Activated CD8-positive, alpha-beta T cell treated with anti-CD3 and anti-CD28 coated beads for 36 hours (primary cell): Measurements from ENCODE around the gene OSM. TPM values are rescaled to one million over a fixed set of nuclear protein-coding genes. Genes with fewer than 3 reads are reported as not detected.
A peak's percentile ranks its signal among the peaks of the same experiment; 100 is the strongest.

Source experiments
- ATAC-seq: fragments of 200-7000 bp; cut with Tn5 transposase; one replicate; pipeline ENCODE4 v1.10.0; 2021; ENCODE audit warnings: mild to moderate bottlenecking, moderate library complexity
- CTCF ChIA-PET: fragments of 350-600 bp; sonication (Branson Sonifier 250); formaldehyde crosslinking; loops from one replicate; lab custom pipeline; 2021; ENCODE audit warnings: antibody characterized with exemption; lab: Charles Lee
- POLR2A ChIA-PET: fragments of 350-600 bp; sonication (Branson Sonifier 250); formaldehyde crosslinking; loops from one replicate; lab custom pipeline; 2021; ENCODE audit warnings: antibody characterized with exemption; lab: Charles Lee
- DNase-seq: peaks from one replicate; pipeline ENCODE4 v3.0.0-alpha.2; 2020
- H3K27ac Mint-ChIP-seq: one replicate; pipeline ENCODE4 v1.8.0; 2021; ENCODE audit warnings: mild to moderate bottlenecking, mixed read lengths
- H3K27me3 Mint-ChIP-seq: one replicate; pipeline ENCODE4 v1.8.0; 2021; ENCODE audit warnings: mixed read lengths
- H3K36me3 Mint-ChIP-seq: one replicate; pipeline ENCODE4 v1.8.0; 2021; ENCODE audit warnings: low read depth, mixed read lengths
- H3K4me1 Mint-ChIP-seq: one replicate; pipeline ENCODE4 v1.8.0; 2021; ENCODE audit warnings: low read depth, mixed read lengths
- H3K4me3 Mint-ChIP-seq: one replicate; pipeline ENCODE4 v1.8.0; 2021; ENCODE audit warnings: mild to moderate bottlenecking, moderate library complexity, mixed read lengths
- H3K9me3 Mint-ChIP-seq: one replicate; pipeline ENCODE4 v1.8.0; 2021; ENCODE audit warnings: mixed read lengths
- intact Hi-C: fragments of 100-400 bp; cut with micrococcal nuclease; formaldehyde crosslinking; loops from one replicate; pipeline ENCODE4 v1.10.0; 2022
- total RNA-seq, 2 experiments: library from RNA; stranded (reverse); gene quantifications; one replicate each; pipeline ENCODE4 v1.2.3, GENCODE V29; 2021
- TF ChIP-seq, protein P1 (sequence below): fragments of 200-600 bp; IDR thresholded peaks from one replicate; pipeline ENCODE4 v1.8.0; 2022; ENCODE audit warnings: antibody characterized with exemption, mild to moderate bottlenecking

OSM gene
- total RNA-seq, 2 experiments from 2014 or later: 44.3 to 45.7 TPM

GRCh38 chr22:30223303-30223702 is 43.3 kb downstream of the OSM start:
- TF ChIP-seq, protein P1, sequence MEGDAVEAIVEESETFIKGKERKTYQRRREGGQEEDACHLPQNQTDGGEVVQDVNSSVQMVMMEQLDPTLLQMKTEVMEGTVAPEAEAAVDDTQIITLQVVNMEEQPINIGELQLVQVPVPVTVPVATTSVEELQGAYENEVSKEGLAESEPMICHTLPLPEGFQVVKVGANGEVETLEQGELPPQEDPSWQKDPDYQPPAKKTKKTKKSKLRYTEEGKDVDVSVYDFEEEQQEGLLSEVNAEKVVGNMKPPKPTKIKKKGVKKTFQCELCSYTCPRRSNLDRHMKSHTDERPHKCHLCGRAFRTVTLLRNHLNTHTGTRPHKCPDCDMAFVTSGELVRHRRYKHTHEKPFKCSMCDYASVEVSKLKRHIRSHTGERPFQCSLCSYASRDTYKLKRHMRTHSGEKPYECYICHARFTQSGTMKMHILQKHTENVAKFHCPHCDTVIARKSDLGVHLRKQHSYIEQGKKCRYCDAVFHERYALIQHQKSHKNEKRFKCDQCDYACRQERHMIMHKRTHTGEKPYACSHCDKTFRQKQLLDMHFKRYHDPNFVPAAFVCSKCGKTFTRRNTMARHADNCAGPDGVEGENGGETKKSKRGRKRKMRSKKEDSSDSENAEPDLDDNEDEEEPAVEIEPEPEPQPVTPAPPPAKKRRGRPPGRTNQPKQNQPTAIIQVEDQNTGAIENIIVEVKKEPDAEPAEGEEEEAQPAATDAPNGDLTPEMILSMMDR: no peak
- POLR2A ChIA-PET: no interaction called here
- Mint-ChIP-seq H3K4me3 (no peak overlapping the region), H3K4me1 (peaks cover 71% of the 10 kb centered on the region), H3K27ac (no peak overlapping the region), H3K9me3 (no peaks in the 10 kb centered on the region), H3K27me3 (no peaks in the 10 kb centered on the region), H3K36me3 (no peaks in the 10 kb centered on the region)
- intact Hi-C loops: no loop called here
- DNase-seq (no peak), ATAC-seq (no peak)
- CTCF ChIA-PET: no interaction called here

- H3K27ac Mint-ChIP-seq: no peak overlapping the region
- H3K4me3 Mint-ChIP-seq: no peak overlapping the region
- no peaks in the 10 kb centered on the region for H3K27me3 Mint-ChIP-seq
- no peaks in the 10 kb centered on the region for H3K36me3 Mint-ChIP-seq
- DNase-seq (no peak), ATAC-seq (no peak)
- POLR2A ChIA-PET: interaction anchor here (1.8 to 1.9 kb wide), 2 partner anchors 15 to 44 kb away, joined by 6 to 11 read pairs; no protein-coding TSS in a partner anchor
- CTCF ChIA-PET: interaction anchor here (1.0 to 1.3 kb wide), 2 partner anchors 63 to 66 kb away, joined by 3 to 4 read pairs; no protein-coding TSS in a partner anchor
- intact Hi-C loops: no loop called here
- peaks cover 63% of the 10 kb centered on the region for H3K4me1 Mint-ChIP-seq
- no peaks in the 10 kb centered on the region for H3K9me3 Mint-ChIP-seq
- TF ChIP-seq, protein P1: no peak
These were observed 44.3 kb downstream of the OSM start for GRCh38 chr22:30222321-30222720.

GRCh38 chr22:30221121-30221992 is 45.3 kb downstream of the OSM start:
- ChIA-PET POLR2A (interaction anchor here (0.6 to 1.9 kb wide), 7 partner anchors 12 to 113 kb away, joined by 3 to 11 read pairs (median 4); no protein-coding TSS in a partner anchor), CTCF (interaction anchor here (1.2 to 1.8 kb wide), 4 partner anchors 16 to 113 kb away, joined by 3 to 6 read pairs (median 4); no protein-coding TSS in a partner anchor)
- peak overlapping the region; percentile 28 for H3K4me3 Mint-ChIP-seq
- intact Hi-C loops: no loop called here
- no peaks in the 10 kb centered on the region for H3K36me3 Mint-ChIP-seq
- no peaks in the 10 kb centered on the region for H3K9me3 Mint-ChIP-seq
- TF ChIP-seq, protein P1: no peak
- DNase-seq (peak; percentile 91), ATAC-seq (peak; percentile 87)
- H3K27ac Mint-ChIP-seq: peak overlapping the region; percentile 86
- peaks cover 60% of the 10 kb centered on the region for H3K4me1 Mint-ChIP-seq
- H3K27me3 Mint-ChIP-seq: no peaks in the 10 kb centered on the region

GRCh38 chr22:30220338-30221012 is 46.2 kb downstream of the OSM start:
- intact Hi-C loops: no loop called here

More at GRCh38 chr22:30220338-30221012, 46.2 kb downstream of the OSM start:
- no peaks in the 10 kb centered on the region for H3K27me3 Mint-ChIP-seq
- TF ChIP-seq, protein P1: no peak
- no peaks in the 10 kb centered on the region for H3K9me3 Mint-ChIP-seq
- no peak for DNase-seq
- peak overlapping the region; percentile 28 for H3K4me3 Mint-ChIP-seq
- peak overlapping the region; percentile 86 for H3K27ac Mint-ChIP-seq
- peaks cover 54% of the 10 kb centered on the region for H3K4me1 Mint-ChIP-seq
- ATAC-seq: no peak
- POLR2A ChIA-PET: interaction anchor here (1.1 to 1.7 kb wide), 3 partner anchors 14 to 112 kb away, joined by 4 to 5 read pairs (median 4); no protein-coding TSS in a partner anchor
- no peaks in the 10 kb centered on the region for H3K36me3 Mint-ChIP-seq
- CTCF ChIA-PET: interaction anchor here (0.6 to 1.8 kb wide), 5 partner anchors 15 to 129 kb away, joined by 3 to 6 read pairs (median 3); no protein-coding TSS in a partner anchor
